NCI-H2227 (cell line): ENCODE results near the gene TNMD.

Experiments
- DNase-seq: peaks from one replicate; lab custom pipeline; 2025; ENCODE audit not compliant: unreplicated experiment; lab: John Stamatoyannopoulos, UW

The TNMD gene

DNA sequence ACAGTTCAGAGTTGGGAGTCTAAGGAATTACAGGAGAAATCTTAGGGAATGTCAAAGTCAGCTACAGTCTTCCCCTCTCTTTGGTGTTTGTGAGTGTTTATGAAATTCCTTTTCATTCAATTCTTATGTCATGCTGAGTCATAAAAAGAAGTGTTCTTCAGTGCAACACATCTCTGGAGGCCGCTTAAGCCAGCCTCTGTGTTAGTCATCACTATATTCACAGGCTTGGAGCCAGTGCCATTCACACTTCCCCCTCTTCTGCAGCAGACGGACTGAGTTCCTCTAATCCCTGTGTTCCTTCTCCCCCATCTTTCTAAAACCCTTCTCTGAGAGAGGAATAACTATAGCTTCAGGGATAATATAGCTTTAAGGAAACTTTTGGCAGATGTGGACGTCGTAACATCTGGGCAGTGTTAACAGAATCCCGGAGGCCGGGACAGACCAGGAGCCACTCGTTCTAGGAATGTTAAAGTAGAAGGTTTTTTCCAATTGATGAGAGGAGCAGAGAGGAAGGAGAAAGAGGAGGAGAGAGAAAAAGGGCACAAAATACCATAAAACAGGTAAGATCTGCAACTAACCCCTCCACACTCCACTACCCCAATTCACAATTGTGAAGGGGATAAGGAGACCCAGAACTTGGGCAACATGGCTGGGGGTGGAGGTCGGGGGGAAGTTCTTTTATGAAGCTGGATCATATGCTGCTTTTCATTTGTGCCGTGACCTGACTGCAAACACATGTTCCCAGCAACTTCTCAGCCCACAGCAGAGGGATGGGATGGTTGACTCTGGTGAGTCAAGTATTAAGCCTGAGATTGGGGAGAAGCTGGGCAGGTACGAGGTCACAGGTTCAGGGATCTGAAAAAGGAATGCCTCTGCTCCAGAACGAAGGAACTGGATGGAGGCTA lies 59.5 kb downstream of the TNMD start, which contains the start of gene SRPX2:
Gene SRPX2 (plus strand): TSS at position 244 of the 905 bp plus-strand sequence. CDS start 2,124 bp downstream, outside the sequence.
- DNase-seq, result no peak

DNA sequence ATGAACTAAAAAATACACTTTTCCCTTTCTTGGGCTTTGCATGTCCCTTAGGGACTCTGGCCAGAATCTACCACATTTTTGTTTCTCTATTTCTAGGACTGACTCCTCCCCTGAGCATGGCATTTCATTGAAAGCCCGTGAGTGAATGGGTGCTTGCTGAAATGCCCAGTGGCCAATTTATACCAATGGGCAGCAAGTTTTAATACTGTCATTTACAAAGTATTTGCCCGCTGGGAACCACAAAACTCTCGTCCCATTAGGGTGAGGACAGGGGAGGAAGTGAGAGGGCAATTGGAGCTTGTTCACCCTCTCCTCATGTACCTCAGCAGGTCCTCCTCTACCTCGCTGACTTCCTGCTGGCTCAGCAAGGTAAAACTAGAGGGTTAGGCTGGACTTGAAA lies 60.4 kb downstream of the TNMD start:
- no peak for DNase-seq

DNA sequence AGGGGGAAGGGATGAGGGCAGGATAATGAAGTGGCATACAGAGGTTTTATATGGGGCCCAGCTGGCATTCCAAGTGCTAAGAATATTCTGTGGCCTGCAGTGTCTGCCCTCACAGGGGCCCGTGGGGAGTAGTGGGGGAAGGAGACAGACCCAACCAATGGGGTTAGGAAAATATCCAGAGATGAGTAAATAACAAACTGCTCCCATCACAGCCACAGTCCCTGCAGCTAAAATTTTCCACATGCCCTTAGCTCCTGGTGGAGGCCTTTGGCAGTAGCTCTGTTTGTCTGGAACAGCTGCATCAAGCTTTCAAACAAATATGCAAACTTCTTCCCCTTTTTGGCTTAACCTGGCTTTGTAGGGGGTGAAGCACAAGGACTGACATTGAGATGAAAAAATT lies 62.4 kb downstream of the TNMD start:
- DNase-seq, result no peak

DNA sequence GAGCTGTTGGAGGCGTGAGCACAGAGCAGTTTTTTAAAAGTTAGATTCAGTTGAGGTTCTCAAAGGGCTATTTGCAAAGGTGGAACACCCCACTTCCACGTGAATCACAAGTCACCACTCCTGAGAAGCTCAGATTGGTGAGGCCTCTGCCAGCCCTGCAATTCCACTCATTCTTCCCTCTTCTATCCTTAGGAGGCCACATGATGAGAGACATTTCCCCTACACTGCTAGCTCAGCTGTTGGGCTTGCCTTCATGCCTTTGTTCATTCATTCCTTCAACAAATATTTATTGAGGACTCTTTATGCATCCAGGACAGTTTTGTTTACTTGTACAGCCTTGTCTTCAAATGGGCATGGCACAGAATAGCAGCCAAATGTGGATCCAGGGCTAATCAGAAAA lies 63.0 kb downstream of the TNMD start:
- DNase-seq, result no peak

DNA sequence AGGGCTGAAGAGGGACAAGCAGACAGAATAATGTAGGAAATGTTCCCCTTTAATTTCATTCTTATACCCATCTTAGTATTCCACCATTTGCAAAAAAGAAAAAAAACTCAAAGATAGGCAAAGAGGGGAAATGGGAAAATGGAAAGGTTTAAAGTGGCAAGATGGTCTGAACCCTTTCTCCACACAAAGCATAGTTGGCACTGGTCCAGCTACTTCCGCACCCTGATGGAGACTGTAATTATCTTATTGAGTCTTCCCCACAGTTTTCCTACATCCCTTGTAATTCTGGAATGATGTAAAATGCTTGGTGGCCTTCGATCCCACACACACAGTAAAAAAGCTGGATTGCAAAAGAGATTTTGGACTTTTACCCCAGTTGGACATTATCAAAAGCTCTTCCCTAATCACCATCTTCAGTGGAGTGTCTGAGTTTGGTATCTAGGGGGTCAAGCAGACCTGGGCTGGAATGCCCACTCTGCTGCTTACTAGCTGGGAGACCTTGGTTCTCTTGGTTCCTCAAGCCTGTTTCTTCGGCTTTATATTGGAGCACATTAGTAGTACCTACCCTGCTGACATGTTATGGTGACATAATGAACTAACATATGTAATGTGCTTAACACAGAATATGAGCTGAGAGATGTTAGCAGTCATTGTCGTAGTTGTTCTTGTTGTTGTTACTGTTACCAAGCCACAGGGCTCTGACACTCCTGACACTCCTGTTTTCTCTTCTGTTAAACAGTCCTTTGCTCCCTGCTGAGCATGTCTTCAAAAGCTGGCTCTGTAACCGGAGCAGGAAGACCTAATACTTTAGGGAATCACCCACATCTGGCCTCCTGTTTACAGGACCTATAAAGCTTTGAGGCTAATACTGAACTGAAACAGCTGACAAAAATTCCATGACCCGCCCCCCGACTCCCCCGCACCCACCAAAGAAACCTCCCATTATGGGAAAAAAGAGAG lies 64.0 kb downstream of the TNMD start:
- peak; percentile 79 for DNase-seq
